ENCODE results near the gene AKNA.
"Not testable (repeated sequence)": the region's sequence is repeated elsewhere in the genome, so short reads cannot be mapped to it uniquely, and the experiment has no call there.

AKNA gene

GRCh38 chr9:114321759-114322158, 66.0 kb downstream of the AKNA start:
- no peaks in the 10 kb centered on the region for H3K36me3 ChIP-seq (ENCODE audit: control insufficient read depth, low read depth, low read length)
- no peaks in the 10 kb centered on the region for H3K27me3 ChIP-seq (ENCODE audit: control insufficient read depth, insufficient read depth, low read length)
- no peak overlapping the region for H3K9ac ChIP-seq (ENCODE audit: low read length)
- H3K9me3 ChIP-seq (ENCODE audit: control insufficient read depth, low read depth, low read length): no peaks in the 10 kb centered on the region
- no peaks in the 10 kb centered on the region for H3K4me1 ChIP-seq (ENCODE audit: control insufficient read depth, low read depth, low read length)
- no peak overlapping the region for H3K27ac ChIP-seq (ENCODE audit: low read length)
- no peak overlapping the region for H3K4me3 ChIP-seq (ENCODE audit: low read length)

GRCh38 chr9:114320710-114321109, 67.1 kb downstream of the AKNA start:
- not testable (repeated sequence) for H3K36me3 ChIP-seq (ENCODE audit: control insufficient read depth, low read depth, low read length); H3K9ac ChIP-seq (ENCODE audit: low read length); H3K27ac ChIP-seq (ENCODE audit: low read length); H3K27me3 ChIP-seq (ENCODE audit: control insufficient read depth, insufficient read depth, low read length); H3K4me1 ChIP-seq (ENCODE audit: control insufficient read depth, low read depth, low read length); H3K9me3 ChIP-seq (ENCODE audit: control insufficient read depth, low read depth, low read length); H3K4me3 ChIP-seq (ENCODE audit: low read length)

- H3K27me3 ChIP-seq (ENCODE audit: control insufficient read depth, insufficient read depth, low read length): no peaks in the 10 kb centered on the region
- H3K4me3 ChIP-seq (ENCODE audit: low read length): no peak overlapping the region
- H3K4me1 ChIP-seq (ENCODE audit: control insufficient read depth, low read depth, low read length): no peaks in the 10 kb centered on the region
- no peaks in the 10 kb centered on the region for H3K36me3 ChIP-seq (ENCODE audit: control insufficient read depth, low read depth, low read length)
- H3K27ac ChIP-seq (ENCODE audit: low read length): no peak overlapping the region
- H3K9me3 ChIP-seq (ENCODE audit: control insufficient read depth, low read depth, low read length): no peaks in the 10 kb centered on the region
- no peak overlapping the region for H3K9ac ChIP-seq (ENCODE audit: low read length)
These were observed 68.6 kb downstream of the AKNA start for GRCh38 chr9:114319147-114319546.

- Histone ChIP-seq H3K27me3 (ENCODE audit: control insufficient read depth, insufficient read depth, low read length) (no peaks in the 10 kb centered on the region), H3K27ac (ENCODE audit: low read length) (no peak overlapping the region), H3K4me3 (ENCODE audit: low read length) (no peak overlapping the region), H3K9me3 (ENCODE audit: control insufficient read depth, low read depth, low read length) (no peaks in the 10 kb centered on the region), H3K9ac (ENCODE audit: low read length) (no peak overlapping the region), H3K36me3 (ENCODE audit: control insufficient read depth, low read depth, low read length) (no peaks in the 10 kb centered on the region), H3K4me1 (ENCODE audit: control insufficient read depth, low read depth, low read length) (no peaks in the 10 kb centered on the region)
These were observed 69.4 kb downstream of the AKNA start for GRCh38 chr9:114318416-114318815.

GRCh38 chr9:114317665-114318357, 70.0 kb downstream of the AKNA start:
- no peaks in the 10 kb centered on the region for H3K27me3 ChIP-seq (ENCODE audit: control insufficient read depth, insufficient read depth, low read length)
- H3K9ac ChIP-seq (ENCODE audit: low read length): no peak overlapping the region
- no peak overlapping the region for H3K4me3 ChIP-seq (ENCODE audit: low read length)
- no peaks in the 10 kb centered on the region for H3K9me3 ChIP-seq (ENCODE audit: control insufficient read depth, low read depth, low read length)
- H3K36me3 ChIP-seq (ENCODE audit: control insufficient read depth, low read depth, low read length): no peaks in the 10 kb centered on the region
- no peaks in the 10 kb centered on the region for H3K4me1 ChIP-seq (ENCODE audit: control insufficient read depth, low read depth, low read length)
- no peak overlapping the region for H3K27ac ChIP-seq (ENCODE audit: low read length)

- Histone ChIP-seq H3K36me3 (ENCODE audit: control insufficient read depth, low read depth, low read length) (no peaks in the 10 kb centered on the region), H3K27me3 (ENCODE audit: control insufficient read depth, insufficient read depth, low read length) (no peaks in the 10 kb centered on the region), H3K4me3 (ENCODE audit: low read length) (no peak overlapping the region), H3K4me1 (ENCODE audit: control insufficient read depth, low read depth, low read length) (no peaks in the 10 kb centered on the region), H3K9me3 (ENCODE audit: control insufficient read depth, low read depth, low read length) (no peaks in the 10 kb centered on the region), H3K27ac (ENCODE audit: low read length) (no peak overlapping the region), H3K9ac (ENCODE audit: low read length) (no peak overlapping the region)
These were observed 71.1 kb downstream of the AKNA start for GRCh38 chr9:114316605-114317230.

GRCh38 chr9:114315723-114316363, 71.9 kb downstream of the AKNA start:
- Histone ChIP-seq H3K4me3 (ENCODE audit: low read length) (no peak overlapping the region), H3K4me1 (ENCODE audit: control insufficient read depth, low read depth, low read length) (no peaks in the 10 kb centered on the region)

GRCh38 chr9:114314881-114315722, 72.7 kb downstream of the AKNA start:
- Histone ChIP-seq H3K27ac (ENCODE audit: low read length) (no peak overlapping the region), H3K27me3 (ENCODE audit: control insufficient read depth, insufficient read depth, low read length) (no peaks in the 10 kb centered on the region), H3K4me1 (ENCODE audit: control insufficient read depth, low read depth, low read length) (no peaks in the 10 kb centered on the region), H3K36me3 (ENCODE audit: control insufficient read depth, low read depth, low read length) (no peaks in the 10 kb centered on the region), H3K4me3 (ENCODE audit: low read length) (no peak overlapping the region), H3K9ac (ENCODE audit: low read length) (no peak overlapping the region), H3K9me3 (ENCODE audit: control insufficient read depth, low read depth, low read length) (no peaks in the 10 kb centered on the region)

More at GRCh38 chr9:114315723-114316363, 71.9 kb downstream of the AKNA start:
- H3K9me3 ChIP-seq (ENCODE audit: control insufficient read depth, low read depth, low read length): no peaks in the 10 kb centered on the region
- no peaks in the 10 kb centered on the region for H3K36me3 ChIP-seq (ENCODE audit: control insufficient read depth, low read depth, low read length)
- no peak overlapping the region for H3K27ac ChIP-seq (ENCODE audit: low read length)
- no peaks in the 10 kb centered on the region for H3K27me3 ChIP-seq (ENCODE audit: control insufficient read depth, insufficient read depth, low read length)
- H3K9ac ChIP-seq (ENCODE audit: low read length): no peak overlapping the region

- Histone ChIP-seq H3K27me3 (ENCODE audit: control insufficient read depth, insufficient read depth, low read length) (no peaks in the 10 kb centered on the region), H3K36me3 (ENCODE audit: control insufficient read depth, low read depth, low read length) (no peaks in the 10 kb centered on the region), H3K9me3 (ENCODE audit: control insufficient read depth, low read depth, low read length) (no peaks in the 10 kb centered on the region), H3K4me3 (ENCODE audit: low read length) (no peak overlapping the region), H3K4me1 (ENCODE audit: control insufficient read depth, low read depth, low read length) (no peaks in the 10 kb centered on the region), H3K9ac (ENCODE audit: low read length) (no peak overlapping the region), H3K27ac (ENCODE audit: low read length) (no peak overlapping the region)
These were observed 73.4 kb downstream of the AKNA start for GRCh38 chr9:114314256-114314867.

- H3K4me1 ChIP-seq (ENCODE audit: control insufficient read depth, low read depth, low read length): no peaks in the 10 kb centered on the region
- H3K27ac ChIP-seq (ENCODE audit: low read length): no peak overlapping the region
- no peak overlapping the region for H3K4me3 ChIP-seq (ENCODE audit: low read length)
- no peaks in the 10 kb centered on the region for H3K9me3 ChIP-seq (ENCODE audit: control insufficient read depth, low read depth, low read length)
- no peaks in the 10 kb centered on the region for H3K36me3 ChIP-seq (ENCODE audit: control insufficient read depth, low read depth, low read length)
- no peaks in the 10 kb centered on the region for H3K27me3 ChIP-seq (ENCODE audit: control insufficient read depth, insufficient read depth, low read length)
- no peak overlapping the region for H3K9ac ChIP-seq (ENCODE audit: low read length)
These were observed 74.6 kb downstream of the AKNA start for GRCh38 chr9:114313186-114313585.

GRCh38 chr9:114312513-114312875, 75.3 kb downstream of the AKNA start:
- no peaks in the 10 kb centered on the region for H3K36me3 ChIP-seq (ENCODE audit: control insufficient read depth, low read depth, low read length)
- H3K4me3 ChIP-seq (ENCODE audit: low read length): no peak overlapping the region
- H3K9me3 ChIP-seq (ENCODE audit: control insufficient read depth, low read depth, low read length): no peaks in the 10 kb centered on the region
- H3K27me3 ChIP-seq (ENCODE audit: control insufficient read depth, insufficient read depth, low read length): no peaks in the 10 kb centered on the region
- H3K4me1 ChIP-seq (ENCODE audit: control insufficient read depth, low read depth, low read length): no peaks in the 10 kb centered on the region
- H3K9ac ChIP-seq (ENCODE audit: low read length): no peak overlapping the region
- H3K27ac ChIP-seq (ENCODE audit: low read length): no peak overlapping the region

All from iPS-18a (cell line).